Activated CD8-positive, alpha-beta memory T cell treated with anti-CD3 and anti-CD28 coated beads, Interleukin-2, amount 10 ng/mL, durations not matched to agents 7 days and 5 days (primary cell): Measurements from ENCODE around the gene BPIFB4. TPM values are rescaled to one million over a fixed set of nuclear protein-coding genes. Genes with fewer than 3 reads are reported as not detected.
"Not testable (repeated sequence)": the region's sequence is repeated elsewhere in the genome, so short reads cannot be mapped to it uniquely, and the experiment has no call there.

Source experiments
- ATAC-seq: fragments of 150-1000 bp; cut with Tn5 transposase; one replicate; pipeline ENCODE4 v1.10.0; 2021; ENCODE audit warnings: moderate library complexity
- CTCF ChIA-PET: fragments of 350-600 bp; sonication (Branson Sonifier 250); formaldehyde crosslinking; loops from one replicate; lab custom pipeline; 2021; ENCODE audit warnings: antibody characterized with exemption; lab: Charles Lee
- DNase-seq: peaks from one replicate; pipeline ENCODE4 v3.0.0-alpha.2; 2020
- H3K27ac Mint-ChIP-seq: one replicate; pipeline ENCODE4 v1.8.0; 2021; ENCODE audit warnings: mild to moderate bottlenecking, mixed read lengths
- H3K27me3 Mint-ChIP-seq: one replicate; pipeline ENCODE4 v1.8.0; 2021; ENCODE audit warnings: mixed read lengths
- H3K36me3 Mint-ChIP-seq: one replicate; pipeline ENCODE4 v1.8.0; 2021; ENCODE audit warnings: mild to moderate bottlenecking, mixed read lengths
- H3K4me1 Mint-ChIP-seq: one replicate; pipeline ENCODE4 v1.8.0; 2021; ENCODE audit warnings: mixed read lengths
- H3K4me3 Mint-ChIP-seq: one replicate; pipeline ENCODE4 v1.8.0; 2021; ENCODE audit warnings: mild to moderate bottlenecking, moderate library complexity, mixed read lengths
- H3K9me3 Mint-ChIP-seq: one replicate; pipeline ENCODE4 v1.8.0; 2022; ENCODE audit warnings: low read depth, mixed read lengths
- total RNA-seq, 2 experiments: library from RNA; stranded (reverse); gene quantifications; one replicate each; pipeline ENCODE4 v1.2.3, GENCODE V29; 2021

The BPIFB4 gene
- total RNA-seq, 2 experiments from 2014 or later: not detected

DNA sequence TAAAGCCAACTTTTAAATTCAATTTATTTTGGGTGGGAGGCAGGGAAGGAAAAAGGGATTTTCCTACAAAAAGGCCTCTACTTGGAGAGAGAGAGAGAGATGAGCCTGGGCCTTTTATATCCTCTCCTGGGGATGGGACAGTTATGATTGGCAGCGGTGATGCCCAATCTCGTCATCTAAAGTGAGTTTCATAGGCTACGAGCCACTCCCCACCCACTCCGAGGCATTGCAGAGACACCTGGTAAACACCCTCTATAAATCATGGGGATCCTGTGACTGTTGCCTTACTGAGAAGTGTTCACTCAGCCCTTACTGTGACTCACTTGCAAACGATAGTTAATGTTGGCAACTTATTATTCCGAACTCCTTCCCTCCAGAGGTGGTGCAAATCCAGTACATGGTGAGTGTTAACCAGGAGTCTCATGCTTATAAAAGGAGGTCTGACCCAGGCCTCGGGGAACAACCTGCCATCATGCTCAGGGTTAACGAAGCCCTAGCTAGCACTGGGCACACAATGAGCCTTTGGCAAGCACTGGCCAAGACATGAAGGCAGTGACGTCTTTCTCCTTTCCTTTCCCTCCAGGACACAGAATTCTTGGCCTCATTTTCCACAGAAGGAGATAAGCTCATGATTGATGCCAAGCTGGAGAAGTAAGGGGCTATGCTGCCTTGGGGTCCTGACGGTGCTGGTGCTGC is 20.5 kb downstream of the BPIFB4 start:
- Mint-ChIP-seq H3K27ac (no peak overlapping the region), H3K9me3 (no peaks in the 10 kb centered on the region), H3K4me1 (no peaks in the 10 kb centered on the region), H3K36me3 (no peaks in the 10 kb centered on the region), H3K4me3 (no peak overlapping the region), H3K27me3 (no peaks in the 10 kb centered on the region)
- ATAC-seq (no peak), DNase-seq (no peak)
- CTCF ChIA-PET: interaction anchor here (1.3 kb wide), 1 partner anchor 192 kb away, joined by 3 read pairs; no protein-coding TSS in a partner anchor

DNA sequence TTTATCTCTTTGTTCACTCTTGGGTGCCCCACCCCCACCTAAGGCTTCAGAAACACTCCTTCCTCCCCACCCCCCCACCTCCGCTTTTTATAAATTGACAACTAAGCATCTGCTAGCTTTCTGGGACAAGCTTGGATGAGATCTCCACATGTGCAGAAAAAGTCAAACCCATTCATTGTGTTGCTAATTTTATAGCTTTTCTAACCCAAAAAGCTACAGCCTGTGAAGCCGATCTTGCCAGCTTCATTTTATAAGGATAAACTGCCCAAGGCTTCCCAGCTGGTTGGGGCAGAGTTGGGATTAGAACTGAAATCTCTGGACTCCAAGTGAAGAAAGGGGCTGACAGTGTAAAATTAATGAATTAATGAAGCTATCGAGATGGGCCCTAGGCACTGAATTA is 24.1 kb downstream of the BPIFB4 start:
- Mint-ChIP-seq H3K4me3 (no peak overlapping the region), H3K27ac (no peak overlapping the region), H3K36me3 (no peaks in the 10 kb centered on the region), H3K27me3 (no peaks in the 10 kb centered on the region), H3K4me1 (no peaks in the 10 kb centered on the region), H3K9me3 (no peaks in the 10 kb centered on the region)
- CTCF ChIA-PET: no interaction called here
- no peak for DNase-seq
- ATAC-seq: no peak

GRCh38 chr20:33104336-33104735 is 24.9 kb downstream of the BPIFB4 start:
- CTCF ChIA-PET: no interaction called here
- ATAC-seq (no peak), DNase-seq (no peak)
- Mint-ChIP-seq H3K27me3 (no peaks in the 10 kb centered on the region), H3K4me3 (no peak overlapping the region), H3K36me3 (no peaks in the 10 kb centered on the region), H3K4me1 (no peaks in the 10 kb centered on the region), H3K9me3 (no peaks in the 10 kb centered on the region), H3K27ac (no peak overlapping the region)

- H3K36me3 Mint-ChIP-seq: no peaks in the 10 kb centered on the region
- no peak overlapping the region for H3K4me3 Mint-ChIP-seq
- DNase-seq (no peak), ATAC-seq (no peak)
- H3K9me3 Mint-ChIP-seq: no peaks in the 10 kb centered on the region
- no peaks in the 10 kb centered on the region for H3K4me1 Mint-ChIP-seq
- no peaks in the 10 kb centered on the region for H3K27me3 Mint-ChIP-seq
- CTCF ChIA-PET: interaction anchor here (1.4 to 1.5 kb wide), 2 partner anchors 9 to 204 kb away, joined by 3 to 4 read pairs; no protein-coding TSS in a partner anchor
- H3K27ac Mint-ChIP-seq: no peak overlapping the region
These were observed 26.0 kb downstream of the BPIFB4 start for GRCh38 chr20:33105316-33105924.

- not testable (repeated sequence) for H3K4me1 Mint-ChIP-seq, DNase-seq, H3K9me3 Mint-ChIP-seq, H3K36me3 Mint-ChIP-seq, ATAC-seq, H3K4me3 Mint-ChIP-seq, H3K27me3 Mint-ChIP-seq, H3K27ac Mint-ChIP-seq
- CTCF ChIA-PET: interaction anchor here (1.4 to 1.5 kb wide), 2 partner anchors 10 to 204 kb away, joined by 3 to 4 read pairs; no protein-coding TSS in a partner anchor
These were observed 26.7 kb downstream of the BPIFB4 start for GRCh38 chr20:33106058-33106620.

GRCh38 chr20:33108661-33109060 is 29.2 kb downstream of the BPIFB4 start:
- Mint-ChIP-seq H3K9me3 (no peaks in the 10 kb centered on the region), H3K27ac (no peak overlapping the region), H3K27me3 (peaks cover 2% of the 10 kb centered on the region), H3K4me1 (no peaks in the 10 kb centered on the region), H3K4me3 (no peak overlapping the region), H3K36me3 (no peaks in the 10 kb centered on the region)
- CTCF ChIA-PET: no interaction called here
- DNase-seq (no peak), ATAC-seq (no peak)

- CTCF ChIA-PET: interaction anchor here (0.6 to 2.2 kb wide), 3 partner anchors 14 to 209 kb away, joined by 3 to 5 read pairs (median 4); no protein-coding TSS in a partner anchor
- H3K4me3 Mint-ChIP-seq: no peak overlapping the region
- ATAC-seq (no peak), DNase-seq (no peak)
- H3K36me3 Mint-ChIP-seq: no peaks in the 10 kb centered on the region
- peaks cover 4% of the 10 kb centered on the region for H3K27me3 Mint-ChIP-seq
- H3K27ac Mint-ChIP-seq: no peak overlapping the region
- no peaks in the 10 kb centered on the region for H3K4me1 Mint-ChIP-seq
- no peaks in the 10 kb centered on the region for H3K9me3 Mint-ChIP-seq
These were observed 30.8 kb downstream of the BPIFB4 start for GRCh38 chr20:33110147-33110825.

- no peak overlapping the region for H3K27ac Mint-ChIP-seq
- H3K27me3 Mint-ChIP-seq: peaks cover 4% of the 10 kb centered on the region
- ATAC-seq (no peak), DNase-seq (no peak)
- H3K4me1 Mint-ChIP-seq: no peaks in the 10 kb centered on the region
- no peak overlapping the region for H3K4me3 Mint-ChIP-seq
- H3K9me3 Mint-ChIP-seq: no peaks in the 10 kb centered on the region
- CTCF ChIA-PET: interaction anchor here (2.2 kb wide), 1 partner anchor 15 kb away, joined by 5 read pairs; no protein-coding TSS in a partner anchor
- no peaks in the 10 kb centered on the region for H3K36me3 Mint-ChIP-seq
These were observed 31.9 kb downstream of the BPIFB4 start for GRCh38 chr20:33111306-33111705.

DNA sequence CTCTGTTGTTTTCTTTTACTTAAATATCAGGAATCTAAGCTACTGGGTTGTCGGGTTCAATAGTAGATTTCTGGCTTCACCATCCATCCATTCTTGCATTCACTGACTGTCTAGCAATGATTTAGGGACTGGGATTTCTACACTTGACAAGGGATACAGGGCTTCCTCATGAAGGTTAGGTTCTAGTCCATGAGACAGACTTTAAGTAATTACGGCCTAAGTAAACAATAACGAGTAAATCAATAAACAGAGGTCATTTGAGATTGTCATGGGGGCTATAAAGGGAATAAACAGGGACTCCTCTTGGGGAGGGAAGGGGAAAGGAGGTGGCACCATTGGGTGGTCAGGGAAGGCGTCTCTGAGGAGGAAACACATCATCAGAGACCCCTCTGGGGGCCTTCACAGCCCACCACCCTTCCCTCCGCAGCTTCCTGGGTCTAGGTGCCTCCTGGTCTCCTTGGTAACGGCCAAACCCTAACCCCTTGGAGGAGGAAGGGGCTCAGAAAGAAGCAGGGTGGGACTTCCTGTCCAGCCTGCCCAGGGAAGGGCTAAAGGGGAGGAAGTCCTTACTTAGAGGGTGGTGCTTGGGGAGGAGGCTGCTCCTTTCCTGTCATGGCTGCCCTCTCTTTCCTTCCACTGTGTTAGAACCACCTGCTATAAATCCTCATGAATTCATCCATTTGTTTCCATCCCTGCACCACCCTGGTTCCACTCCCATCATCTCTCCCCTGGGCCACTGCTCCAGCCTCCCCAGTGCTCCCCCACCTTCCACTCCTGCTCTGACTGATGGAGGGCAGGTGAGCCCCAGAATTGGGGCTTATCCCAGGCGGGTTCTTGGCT is 33.3 kb downstream of the BPIFB4 start:
- H3K4me3 Mint-ChIP-seq: no peak overlapping the region
- H3K27me3 Mint-ChIP-seq: peaks cover 4% of the 10 kb centered on the region
- no peaks in the 10 kb centered on the region for H3K4me1 Mint-ChIP-seq
- no peaks in the 10 kb centered on the region for H3K9me3 Mint-ChIP-seq
- no peak for ATAC-seq
- no peaks in the 10 kb centered on the region for H3K36me3 Mint-ChIP-seq
- H3K27ac Mint-ChIP-seq: no peak overlapping the region
- DNase-seq: no peak
- CTCF ChIA-PET: no interaction called here

DNA sequence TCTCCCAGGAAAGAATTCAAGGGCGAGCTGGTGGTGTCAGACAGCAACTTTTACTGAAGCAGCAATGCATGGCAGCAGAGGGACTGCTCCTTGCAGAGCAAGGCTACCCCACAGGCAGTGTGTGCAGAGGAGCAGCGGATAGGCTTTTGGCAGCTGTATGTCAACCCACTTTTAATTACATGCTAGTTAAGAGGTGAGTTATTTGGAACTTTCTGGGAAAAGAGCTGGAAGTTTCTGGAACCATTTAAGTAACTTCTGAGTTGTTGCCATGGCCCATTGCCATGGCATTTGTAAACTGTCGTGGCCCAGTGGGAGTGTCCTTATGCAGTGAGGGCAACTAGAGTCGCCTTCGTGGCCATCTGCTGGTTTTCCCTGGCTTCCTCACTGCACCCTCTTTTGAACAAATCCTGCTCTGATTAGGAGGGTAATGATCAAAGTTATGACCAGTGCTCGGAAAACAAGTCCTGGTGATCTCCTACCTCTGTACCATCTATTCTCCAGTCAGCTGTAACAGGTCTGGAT is 34.0 kb downstream of the BPIFB4 start:
- Mint-ChIP-seq H3K4me3 (no peak overlapping the region), H3K27ac (no peak overlapping the region), H3K9me3 (no peaks in the 10 kb centered on the region), H3K27me3 (peaks cover 4% of the 10 kb centered on the region), H3K4me1 (no peaks in the 10 kb centered on the region), H3K36me3 (no peaks in the 10 kb centered on the region)
- no peak for ATAC-seq
- no peak for DNase-seq
- CTCF ChIA-PET: no interaction called here

DNA sequence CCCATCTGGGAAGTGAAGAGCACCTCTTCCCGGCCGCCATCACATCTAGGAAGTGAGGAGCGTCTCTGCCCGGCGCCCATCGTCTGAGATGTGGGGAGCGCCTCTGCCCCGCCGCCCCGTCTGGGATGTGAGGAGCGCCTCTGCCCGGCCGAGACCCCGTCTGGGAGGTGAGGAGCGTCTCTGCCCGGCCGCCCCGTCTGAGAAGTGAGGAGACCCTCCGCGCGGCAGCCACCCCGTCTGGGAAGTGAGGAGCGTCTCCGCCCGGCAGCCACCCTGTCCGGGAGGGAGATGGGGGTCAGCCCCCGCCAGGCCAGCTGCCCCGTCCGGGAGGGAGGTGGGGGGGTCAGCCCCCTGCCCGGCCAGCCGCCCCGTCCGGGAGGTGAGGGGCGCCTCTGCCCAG is 36.1 kb downstream of the BPIFB4 start:
- H3K9me3 Mint-ChIP-seq, H3K27ac Mint-ChIP-seq, H3K36me3 Mint-ChIP-seq, DNase-seq, ATAC-seq, CTCF ChIA-PET, H3K27me3 Mint-ChIP-seq, H3K4me3 Mint-ChIP-seq: not testable (repeated sequence)
- peaks cover 18% of the 10 kb centered on the region for H3K4me1 Mint-ChIP-seq
